IMR-90 (cell line): ENCODE results near the gene ATRN. TPM values are rescaled to one million over a fixed set of nuclear protein-coding genes. Genes with fewer than 3 reads are reported as not detected.
A peak's percentile ranks its signal among the peaks of the same experiment; 100 is the strongest.

Experiments used
- ATAC-seq: fragments of 200-7000 bp; cut with Tn5 transposase; 2 replicates; pipeline ENCODE4 v1.9.1; 2020; ENCODE audit warnings: low read depth, mild to moderate bottlenecking, moderate library complexity
- BruUV-seq: library from RNA; stranded (reverse); fragments of 400-500 nt; replicated peaks from 2 replicates; lab custom pipeline; 2021; lab: Mats Ljungman, UMichigan
- CTCF ChIA-PET: fragments of 300-600 bp; formaldehyde crosslinking; extraction: SDS; loops from one replicate; lab custom pipeline; 2021; ENCODE audit warnings: antibody characterized with exemption; lab: Yijun Ruan, JAX
- POLR2A ChIA-PET: fragments of 300-600 bp; sonication (Branson Sonifier 250); formaldehyde crosslinking; loops from one replicate; lab custom pipeline; 2022; ENCODE audit warnings: antibody characterized with exemption; ENCODE audit not compliant: unreplicated experiment; lab: Charles Lee
- DNase-seq: peaks from one replicate; pipeline ENCODE4 v3.0.0; 2013
- H2AFZ ChIP-seq: replicated peaks from 2 replicates; pipeline ENCODE3; 2013; ENCODE audit warnings: low read length, mild to moderate bottlenecking; ENCODE audit not compliant: poor library complexity
- H2AK5ac ChIP-seq: 2 replicates; pipeline ENCODE4 v1.6.1; 2013; ENCODE audit warnings: low read depth, low read length, inconsistent platforms
- H2AK9ac ChIP-seq: replicated peaks from 2 replicates; pipeline ENCODE3; 2013; ENCODE audit warnings: mild to moderate bottlenecking, low read depth, low read length, moderate library complexity; ENCODE audit not compliant: poor library complexity
- H2BK120ac ChIP-seq: 2 replicates; pipeline ENCODE4 v1.6.1; 2013; ENCODE audit warnings: low read depth, low read length, inconsistent platforms
- H2BK15ac ChIP-seq: 3 replicates; pipeline ENCODE4 v1.6.1; 2013; ENCODE audit warnings: low read depth, low read length, inconsistent platforms
- H2BK20ac ChIP-seq: 2 replicates; pipeline ENCODE4 v1.6.1; 2013; ENCODE audit warnings: low read depth, mild to moderate bottlenecking, inconsistent platforms, low read length, moderate library complexity
- H2BK5ac ChIP-seq: 2 replicates; pipeline ENCODE4 v1.6.1; 2013; ENCODE audit warnings: mild to moderate bottlenecking, low read depth, low read length, inconsistent platforms; ENCODE audit not compliant: poor library complexity, severe bottlenecking
- H3K14ac ChIP-seq: replicated peaks from 2 replicates; pipeline ENCODE4 v1.6.1; 2013; ENCODE audit warnings: low read depth, low read length, inconsistent platforms
- H3K18ac ChIP-seq: 2 replicates; pipeline ENCODE4 v1.6.1; 2013; ENCODE audit warnings: low read depth, low read length, control low read depth
- H3K23ac ChIP-seq: 2 replicates; pipeline ENCODE4 v1.6.1; 2013; ENCODE audit warnings: low read depth, low read length, inconsistent platforms
- H3K27ac ChIP-seq: 2 replicates; pipeline ENCODE4 v1.5.1; 2013; ENCODE audit warnings: mild to moderate bottlenecking, control low read depth, low read length; ENCODE audit not compliant: insufficient read depth
- H3K27me3 ChIP-seq: 2 replicates; pipeline ENCODE4 v1.6.1; 2013; ENCODE audit warnings: low read length; ENCODE audit not compliant: control insufficient read depth, insufficient read depth
- H3K36me3 ChIP-seq: 2 replicates; pipeline ENCODE4 v1.6.1; 2013; ENCODE audit warnings: low read length, mixed read lengths; ENCODE audit not compliant: control insufficient read depth, insufficient read depth
- H3K4ac ChIP-seq: 2 replicates; pipeline ENCODE4 v1.6.1; 2013; ENCODE audit warnings: low read depth, low read length, inconsistent platforms
- H3K4me1 ChIP-seq: 2 replicates; pipeline ENCODE4 v1.6.1; 2013; ENCODE audit warnings: low read length, mixed read lengths; ENCODE audit not compliant: control insufficient read depth, insufficient read depth
- H3K4me2 ChIP-seq: 2 replicates; pipeline ENCODE4 v1.6.1; 2013; ENCODE audit warnings: low read depth, mild to moderate bottlenecking, control low read depth, low read length, moderate library complexity
- H3K4me3 ChIP-seq: 2 replicates; pipeline ENCODE4 v1.5.1; 2013; ENCODE audit warnings: low read depth, mild to moderate bottlenecking, control low read depth, low read length, moderate library complexity; ENCODE audit not compliant: insufficient read depth
- H3K56ac ChIP-seq: 2 replicates; pipeline ENCODE4 v1.6.1; 2013; ENCODE audit warnings: low read length, inconsistent platforms; ENCODE audit not compliant: insufficient read depth; ENCODE audit errors: extremely low read depth
- H3K79me1 ChIP-seq, 2 experiments: 2 replicates each; pipeline ENCODE4 v1.6.1; 2013; ENCODE audit warnings: low read length in 2 of 2, inconsistent platforms in 1 of 2, low read depth in 1 of 2
- H3K9ac ChIP-seq: 2 replicates; pipeline ENCODE4 v1.6.1; 2013; ENCODE audit warnings: low read depth, low read length, control low read depth
- H3K9me1 ChIP-seq: 2 replicates; pipeline ENCODE4 v1.6.1; 2013; ENCODE audit warnings: low read length, inconsistent platforms; ENCODE audit not compliant: insufficient read depth
- H3K9me3 ChIP-seq: 2 replicates; pipeline ENCODE4 v1.6.1; 2013; ENCODE audit warnings: low read length; ENCODE audit not compliant: control insufficient read depth, insufficient read depth
- H4K20me1 ChIP-seq: 2 replicates; pipeline ENCODE4 v1.6.1; 2013; ENCODE audit warnings: low read length, inconsistent platforms; ENCODE audit not compliant: insufficient read depth
- H4K5ac ChIP-seq: 2 replicates; pipeline ENCODE4 v1.6.1; 2013; ENCODE audit warnings: mild to moderate bottlenecking, low read depth, low read length, control low read depth
- H4K8ac ChIP-seq, 2 experiments: 2 replicates each; pipeline ENCODE4 v1.6.1; 2013; ENCODE audit warnings: low read depth in 2 of 2, low read length in 2 of 2, control low read depth in 1 of 2, inconsistent platforms in 1 of 2
- H4K91ac ChIP-seq: 2 replicates; pipeline ENCODE4 v1.6.1; 2013; ENCODE audit warnings: low read depth, low read length, inconsistent platforms; ENCODE audit not compliant: insufficient read depth
- CEBPB ChIP-seq: IDR thresholded peaks from 2 replicates; pipeline ENCODE4 v1.6.1; 2012; ENCODE audit warnings: low read depth, low read length, improper control_type of control experiment
- CTCF ChIP-seq: conservative IDR thresholded peaks from 2 replicates; pipeline ENCODE4 v1.5.1; 2012; ENCODE audit warnings: mild to moderate bottlenecking, low read depth, low read length, improper control_type of control experiment
- ELK1 ChIP-seq: fragments of 150-350 bp; IDR thresholded peaks from 2 replicates; pipeline ENCODE4 v1.6.1; 2016; ENCODE audit warnings: low read depth, mild to moderate bottlenecking, low read length, moderate library complexity, borderline replicate concordance
- MXI1 ChIP-seq: IDR thresholded peaks from 2 replicates; pipeline ENCODE4 v1.6.1; 2012; ENCODE audit warnings: low read depth, mild to moderate bottlenecking, low read length, moderate library complexity, borderline replicate concordance
- POLR2A ChIP-seq: IDR thresholded peaks from 2 replicates; pipeline ENCODE4 v1.6.1; 2012; ENCODE audit warnings: mild to moderate bottlenecking, low read depth, low read length
- USF2 ChIP-seq: fragments of 150-350 bp; IDR thresholded peaks from 2 replicates; pipeline ENCODE4 v1.6.1; 2017; ENCODE audit warnings: mild to moderate bottlenecking, antibody characterized with exemption, low read length, low read depth
- WGBS, 2 experiments: methylation state at CpG; one replicate each; pipeline versions ENCODE4 v1.1.5 to v1.1.7; 2013; ENCODE audit warnings: missing lambda C conversion rate in 2 of 2; ENCODE audit not compliant: insufficient read length in 1 of 2; ENCODE audit errors: extremely low coverage in 2 of 2; 5-methylcytosine and 5-hydroxymethylcytosine counted together
- dilution Hi-C: fragments of 300-500 bp; cut with HindIII; formaldehyde crosslinking; loops from one replicate; pipeline ENCODE4 v1.14.3; 2018; ENCODE audit warnings: low sequenced_read_pairs; ENCODE audit not compliant: unreplicated experiment
- in situ Hi-C: fragments of 300-500 bp; cut with MboI; formaldehyde crosslinking; loops from 3 replicates; pipeline ENCODE4 v1.14.3; 2019; ENCODE audit warnings: low sequenced_read_pairs, inconsistent platforms, mixed read lengths
- intact Hi-C: fragments of 100-400 bp; cut with micrococcal nuclease; formaldehyde crosslinking; loops from 2 replicates; pipeline ENCODE4 v1.10.0; 2022
- polyA plus RNA-seq, 3 experiments: library from polyadenylated mRNA; depleted of rRNA; stranded (reverse); fragments of >200 nt; gene quantifications; 2 replicates each; pipeline ENCODE4 v1.2.3, GENCODE V29; 2012; ENCODE audit warnings: low replicate concordance in 1 of 3
- total RNA-seq: library from RNA; depleted of rRNA; stranded (reverse); fragments of >200 nt; gene quantifications from 2 replicates; pipeline ENCODE4 v1.2.3, GENCODE V29; 2012

ATRN gene
- total and polyA plus RNA-seq, 2 of the 4 experiments (the other 2 are of a cell fraction), result 32.3 to 46.2 TPM

GRCh38 chr20:3454831-3455230 lies 16.0 kb upstream of the ATRN start:
- H3K27me3 ChIP-seq, result peaks cover 46% of the 10 kb centered on the region
- H3K27ac ChIP-seq, result no peak overlapping the region
- H3K23ac ChIP-seq, result no peak overlapping the region
- no peak overlapping the region for H4K91ac ChIP-seq
- ChIA-PET CTCF (interaction anchor here (1.9 kb wide), 1 partner anchor 15 kb away, joined by 6 read pairs; the partner anchor contains the start of gene ATRN), POLR2A (no interaction called here)
- H3K36me3 ChIP-seq, result no peaks in the 10 kb centered on the region
- no peak overlapping the region for H3K18ac ChIP-seq
- BruUV-seq, result no TSS peak
- H3K9ac ChIP-seq, result no peak overlapping the region
- no peak overlapping the region for H3K4ac ChIP-seq
- ATAC-seq (no peak), DNase-seq (no peak)
- WGBS, 2 experiments, result 38% methylated on average over 1 of the region's 5 CpGs; no CpG with 5 or more reads in 1 of the 2 experiments
- no peak overlapping the region for H2BK120ac ChIP-seq
- no peak overlapping the region for H3K4me2 ChIP-seq
- peak overlapping the region; percentile 38 for H2AFZ ChIP-seq
- H4K5ac ChIP-seq, result no peak overlapping the region
- H3K14ac ChIP-seq, result no peak overlapping the region
- in situ Hi-C loops, result no loop called here
- TF ChIP-seq POLR2A (no peak), CTCF (no peak), MXI1 (no peak), USF2 (no peak), CEBPB (no peak), ELK1 (no peak)
- H4K8ac ChIP-seq, result no peak overlapping the region
- H4K20me1 ChIP-seq, result no peaks in the 10 kb centered on the region
- H2BK15ac ChIP-seq, result no peak overlapping the region
- H2AK5ac ChIP-seq, result no peak overlapping the region
- dilution Hi-C loops, result no loop called here
- no peaks in the 10 kb centered on the region for H3K9me3 ChIP-seq
- H3K4me1 ChIP-seq, result no peaks in the 10 kb centered on the region
- H2BK5ac ChIP-seq, result no peak overlapping the region
- H3K79me1 ChIP-seq, result no peaks in the 10 kb centered on the region
- H3K4me3 ChIP-seq, result no peak overlapping the region
- intact Hi-C loops, result no loop called here
- no peak overlapping the region for H2BK20ac ChIP-seq
- no peak overlapping the region for H2AK9ac ChIP-seq
- H3K56ac ChIP-seq, result no peak overlapping the region
- H3K9me1 ChIP-seq, result no peaks in the 10 kb centered on the region
